ENCODE measurements around the gene TPST2.

The TPST2 gene

GRCh38 chr22:26610996-26611395, 21.1 kb upstream of the TPST2 start:
- Histone ChIP-seq H3K27ac (ENCODE audit: low read depth, low read length) (no peak overlapping the region), H3K4me3 (ENCODE audit: low read length) (no peak overlapping the region)

GRCh38 chr22:26610072-26610958, 20.4 kb upstream of the TPST2 start:
- Histone ChIP-seq H3K27ac (ENCODE audit: low read depth, low read length) (no peak overlapping the region), H3F3A (ENCODE audit: control insufficient read depth, insufficient read depth) (no peaks in the 10 kb centered on the region), H3K4me3 (ENCODE audit: low read length) (no peak overlapping the region), H3K36me3 (ENCODE audit: control insufficient read depth, low read length) (no peaks in the 10 kb centered on the region), H3K4me2 (ENCODE audit: low read length) (0 out of 2 replicates have a peak overlapping the region, but pooled peaks have one; percentile 17), H3K9me3 (ENCODE audit: control insufficient read depth, insufficient read depth, low read length) (no peaks in the 10 kb centered on the region), H3K9me2 (replicated peaks; ENCODE audit: control insufficient read depth, low read length) (no peaks in the 10 kb centered on the region), H3K79me2 (ENCODE audit: control insufficient read depth, low read length) (no peaks in the 10 kb centered on the region), H3K27me3 (ENCODE audit: control insufficient read depth, low read length) (peaks cover 21% of the 10 kb centered on the region), H3K4me1 (ENCODE audit: control insufficient read depth, low read length) (peaks cover 21% of the 10 kb centered on the region), H4K20me1 (ENCODE audit: control insufficient read depth, insufficient read depth, low read depth, low read length) (no peaks in the 10 kb centered on the region)
- TF ChIP-seq, protein P1, sequence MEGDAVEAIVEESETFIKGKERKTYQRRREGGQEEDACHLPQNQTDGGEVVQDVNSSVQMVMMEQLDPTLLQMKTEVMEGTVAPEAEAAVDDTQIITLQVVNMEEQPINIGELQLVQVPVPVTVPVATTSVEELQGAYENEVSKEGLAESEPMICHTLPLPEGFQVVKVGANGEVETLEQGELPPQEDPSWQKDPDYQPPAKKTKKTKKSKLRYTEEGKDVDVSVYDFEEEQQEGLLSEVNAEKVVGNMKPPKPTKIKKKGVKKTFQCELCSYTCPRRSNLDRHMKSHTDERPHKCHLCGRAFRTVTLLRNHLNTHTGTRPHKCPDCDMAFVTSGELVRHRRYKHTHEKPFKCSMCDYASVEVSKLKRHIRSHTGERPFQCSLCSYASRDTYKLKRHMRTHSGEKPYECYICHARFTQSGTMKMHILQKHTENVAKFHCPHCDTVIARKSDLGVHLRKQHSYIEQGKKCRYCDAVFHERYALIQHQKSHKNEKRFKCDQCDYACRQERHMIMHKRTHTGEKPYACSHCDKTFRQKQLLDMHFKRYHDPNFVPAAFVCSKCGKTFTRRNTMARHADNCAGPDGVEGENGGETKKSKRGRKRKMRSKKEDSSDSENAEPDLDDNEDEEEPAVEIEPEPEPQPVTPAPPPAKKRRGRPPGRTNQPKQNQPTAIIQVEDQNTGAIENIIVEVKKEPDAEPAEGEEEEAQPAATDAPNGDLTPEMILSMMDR (IDR thresholded peaks at IDR 0.05; ENCODE audit: low read depth, low read length, poor library complexity, severe bottlenecking): no peak
- TF ChIP-seq EZH2phosphoT487 (IDR thresholded peaks at IDR 0.05; ENCODE audit: borderline replicate concordance, low read length): no peak

More at GRCh38 chr22:26610996-26611395, 21.1 kb upstream of the TPST2 start:
- Histone ChIP-seq H3K27me3 (ENCODE audit: control insufficient read depth, low read length) (peaks cover 21% of the 10 kb centered on the region), H3K9me3 (ENCODE audit: control insufficient read depth, insufficient read depth, low read length) (no peaks in the 10 kb centered on the region), H3K79me2 (ENCODE audit: control insufficient read depth, low read length) (no peaks in the 10 kb centered on the region), H3K4me2 (ENCODE audit: low read length) (no peak overlapping the region), H3F3A (ENCODE audit: control insufficient read depth, insufficient read depth) (no peaks in the 10 kb centered on the region), H3K9me2 (replicated peaks; ENCODE audit: control insufficient read depth, low read length) (no peaks in the 10 kb centered on the region), H3K4me1 (ENCODE audit: control insufficient read depth, low read length) (peaks cover 28% of the 10 kb centered on the region), H4K20me1 (ENCODE audit: control insufficient read depth, insufficient read depth, low read depth, low read length) (no peaks in the 10 kb centered on the region), H3K36me3 (ENCODE audit: control insufficient read depth, low read length) (no peaks in the 10 kb centered on the region)
- TF ChIP-seq EZH2phosphoT487 (IDR thresholded peaks at IDR 0.05; ENCODE audit: borderline replicate concordance, low read length): no peak
- TF ChIP-seq, protein P1 (IDR thresholded peaks at IDR 0.05; ENCODE audit: low read depth, low read length, poor library complexity, severe bottlenecking): no peak

GRCh38 chr22:26609287-26609686, 19.4 kb upstream of the TPST2 start:
- no peaks in the 10 kb centered on the region for H3K9me2 ChIP-seq (replicated peaks; ENCODE audit: control insufficient read depth, low read length)
- no peaks in the 10 kb centered on the region for H3K36me3 ChIP-seq (ENCODE audit: control insufficient read depth, low read length)
- TF ChIP-seq EZH2phosphoT487 (IDR thresholded peaks at IDR 0.05; ENCODE audit: borderline replicate concordance, low read length): no peak
- TF ChIP-seq, protein P1 (IDR thresholded peaks at IDR 0.05; ENCODE audit: low read depth, low read length, poor library complexity, severe bottlenecking): no peak
- peaks cover 19% of the 10 kb centered on the region for H3K27me3 ChIP-seq (ENCODE audit: control insufficient read depth, low read length)
- H3K27ac ChIP-seq (ENCODE audit: low read depth, low read length): no peak overlapping the region
- H3K4me3 ChIP-seq (ENCODE audit: low read length): no peak overlapping the region
- no peaks in the 10 kb centered on the region for H3K9me3 ChIP-seq (ENCODE audit: control insufficient read depth, insufficient read depth, low read length)
- H3K4me1 ChIP-seq (ENCODE audit: control insufficient read depth, low read length): peaks cover 11% of the 10 kb centered on the region
- no peaks in the 10 kb centered on the region for H3F3A ChIP-seq (ENCODE audit: control insufficient read depth, insufficient read depth)
- H3K79me2 ChIP-seq (ENCODE audit: control insufficient read depth, low read length): no peaks in the 10 kb centered on the region
- H3K4me2 ChIP-seq (ENCODE audit: low read length): no peak overlapping the region
- no peaks in the 10 kb centered on the region for H4K20me1 ChIP-seq (ENCODE audit: control insufficient read depth, insufficient read depth, low read depth, low read length)
